GM19023 (cell line): ENCODE data around the gene HOXD4.

Experiments
- ATAC-seq: cut with Tn5 transposase; IDR thresholded peaks from one replicate; pipeline ENCODE4 v1.9.1; 2021; ENCODE audit warnings: mild to moderate bottlenecking, moderate library complexity; ENCODE audit not compliant: unreplicated experiment

The HOXD4 gene

GRCh38 chr2:176114120-176114929 lies 37.0 kb upstream of the HOXD4 start:
- no peak for ATAC-seq

- ATAC-seq: no peak
Measured at GRCh38 chr2:176114930-176115625, 36.3 kb upstream of the HOXD4 start.

- no peak for ATAC-seq
Measured at GRCh38 chr2:176115883-176116813, 35.2 kb upstream of the HOXD4 start, which contains the start of gene HOXD10. TSS of gene HOXD10 (plus strand) at chr2:176116778. CDS start at chr2:176116834, 56 bp downstream.

- ATAC-seq: no peak
Measured at GRCh38 chr2:176117162-176117822, 34.1 kb upstream of the HOXD4 start.

GRCh38 chr2:176117823-176118371 lies 33.5 kb upstream of the HOXD4 start:
- ATAC-seq: no peak

GRCh38 chr2:176118601-176119339 lies 32.6 kb upstream of the HOXD4 start:
- no peak for ATAC-seq

- ATAC-seq: no peak
Measured at GRCh38 chr2:176120364-176121189, 30.8 kb upstream of the HOXD4 start.

GRCh38 chr2:176121190-176122051 lies 29.9 kb upstream of the HOXD4 start:
- ATAC-seq: no peak

GRCh38 chr2:176122052-176122682 lies 29.2 kb upstream of the HOXD4 start:
- no peak for ATAC-seq

GRCh38 chr2:176122683-176123410 lies 28.5 kb upstream of the HOXD4 start, which contains the start of gene HOXD9:
TSS of gene HOXD9 (plus strand) at chr2:176122719. CDS start at chr2:176122769, 50 bp downstream.
- no peak for ATAC-seq

- no peak for ATAC-seq
Measured at GRCh38 chr2:176123411-176124109, 27.8 kb upstream of the HOXD4 start.

- ATAC-seq: no peak
Measured at GRCh38 chr2:176124110-176124946, 27.0 kb upstream of the HOXD4 start.

- no peak for ATAC-seq
Measured at GRCh38 chr2:176124947-176125771, 26.2 kb upstream of the HOXD4 start.

GRCh38 chr2:176125772-176126054 lies 25.6 kb upstream of the HOXD4 start:
- no peak for ATAC-seq
